ENCODE data around the gene EXOSC2.

- TF ChIP-seq CTCF (IDR thresholded peaks at IDR 0.05; ENCODE audit: poor library complexity, severe bottlenecking): no peak
- TF ChIP-seq POLR2AphosphoS5 (IDR thresholded peaks at IDR 0.05): no peak
- no peak for TF ChIP-seq REST (IDR thresholded peaks at IDR 0.05; ENCODE audit: borderline replicate concordance)
- no peak for TF ChIP-seq EP300 (conservative IDR thresholded peaks at IDR 0.05; ENCODE audit: poor library complexity, severe bottlenecking)
- no peak for TF ChIP-seq MXI1 (conservative IDR thresholded peaks at IDR 0.05; ENCODE audit: poor library complexity, severe bottlenecking)
- no peak for TF ChIP-seq RAD21 (conservative IDR thresholded peaks at IDR 0.05)
- TF ChIP-seq EZH2 (IDR thresholded peaks at IDR 0.05; ENCODE audit: borderline replicate concordance, insufficient read depth, low read length, poor library complexity, severe bottlenecking): no peak
Measured at GRCh38 chr9:130735566-130735965, 42.0 kb downstream of the EXOSC2 start.
